Liver (tissue), 3 donors: ENCODE measurements around the gene SIDT2.

Experiments
- CTCF ChIP-seq: fragments of 150-350 bp; IDR thresholded peaks from 2 replicates; pipeline ENCODE4 v1.5.1; 2017; ENCODE audit warnings: improper control_type of control experiment, low read depth, low read length; ENCODE audit not compliant: missing input control
- MAX ChIP-seq: IDR thresholded peaks from 2 replicates; pipeline ENCODE4 v1.6.1; 2016; ENCODE audit warnings: antibody characterized with exemption
- RXRA ChIP-seq, 2 donors: IDR thresholded peaks; 2 replicates each; pipeline ENCODE4 v1.6.1; 2017 to 2018; ENCODE audit warnings: antibody characterized with exemption in 2 of 2, mild to moderate bottlenecking in 1 of 2
- SP1 ChIP-seq: IDR thresholded peaks from 2 replicates; pipeline ENCODE4 v1.6.1; 2018; ENCODE audit warnings: antibody characterized with exemption, mild to moderate bottlenecking
- ZBTB33 ChIP-seq: IDR thresholded peaks from 2 replicates; pipeline ENCODE4 v1.6.1; 2016; ENCODE audit warnings: antibody characterized with exemption
- donor health status: healthy.
- donor health status: healthy.

DNA sequence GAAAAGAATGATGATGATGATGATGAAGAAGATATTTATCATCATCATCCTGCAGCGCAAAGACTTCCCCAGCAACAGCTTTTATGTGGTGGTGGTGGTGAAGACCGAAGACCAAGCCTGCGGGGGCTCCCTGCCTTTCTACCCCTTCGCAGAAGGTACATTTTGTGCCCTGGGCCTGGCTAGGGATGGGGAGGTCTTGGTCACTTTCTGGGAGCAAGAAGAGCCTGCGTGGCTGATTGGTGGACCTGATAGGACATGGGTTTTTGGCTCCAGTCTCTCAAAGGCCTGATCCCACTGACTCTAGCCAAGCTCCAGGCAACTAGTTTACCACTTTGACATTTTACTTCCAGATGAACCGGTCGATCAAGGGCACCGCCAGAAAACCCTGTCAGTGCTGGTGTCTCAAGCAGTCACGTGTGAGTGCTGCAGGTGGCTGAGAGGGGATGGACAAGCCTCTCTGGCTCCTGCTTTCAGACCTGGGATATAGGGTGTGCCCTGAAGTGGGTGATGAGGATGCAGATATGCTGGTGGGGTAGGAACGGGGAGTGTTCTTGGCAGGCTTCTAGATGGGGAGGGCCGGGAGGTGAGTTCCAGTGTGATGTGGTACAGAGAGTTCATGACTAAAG is 5.3 kb downstream of the SIDT2 start:
- TF ChIP-seq CTCF = no peak
- TF ChIP-seq SP1 = no peak
- TF ChIP-seq ZBTB33 = no peak
- TF ChIP-seq RXRA (IDR thresholded peaks at IDR 0.05) = no peak
- TF ChIP-seq MAX = no peak
